Renal pelvis (tissue), 12 donors: ENCODE data around the gene ZDBF2. TPM values are rescaled to one million over a fixed set of nuclear protein-coding genes. Genes with fewer than 3 reads are reported as not detected.
"Not testable (repeated sequence)": the region's sequence is repeated elsewhere in the genome, so short reads cannot be mapped to it uniquely, and the experiment has no call there.

Experiments
- DNase-seq: peaks from one replicate; pipeline ENCODE4 v3.0.0-alpha.2; 2013
- long read RNA-seq, 16 experiments: transcript quantifications; one replicate each; lab custom pipeline, GENCODE V29; 2026
- polyA plus RNA-seq, 3 donors: library from polyadenylated mRNA; unstranded; fragments of 120-200 nt; gene quantifications; one replicate each; pipeline ENCODE4 v1.2.1, GENCODE V29; 2013; ENCODE audit not compliant: insufficient read length in 3 of 3

Gene ZDBF2
- 10 to 100 TPM in 2 of 3 donors, 1 to 10 TPM in 1; 7.7 to 14.0 (median 10.3) TPM for polyA plus RNA-seq
- long read RNA-seq, donor 1 = 0 reads
- long read RNA-seq, donor 2 = 0 reads
- long read RNA-seq, donor 3 = 0 reads
- long read RNA-seq, donor 4 = 0 reads
- long read RNA-seq, donor 5, full-length matches to known transcripts = 1 of 1 reads
- long read RNA-seq, donor 5, partial matches to known transcripts = 0 of 1 reads
- long read RNA-seq, donor 5, other reads (novel, unspliced or antisense) = 0 of 1 reads
- long read RNA-seq, donor 6 = 0 reads
- long read RNA-seq, donor 7, full-length matches to known transcripts = 1 of 1 reads
- long read RNA-seq, donor 7, partial matches to known transcripts = 0 of 1 reads
- long read RNA-seq, donor 7, other reads (novel, unspliced or antisense) = 0 of 1 reads
- long read RNA-seq, donor 8, full-length matches to known transcripts = 2 of 2 reads
- long read RNA-seq, donor 8, partial matches to known transcripts = 0 of 2 reads
- long read RNA-seq, donor 8, other reads (novel, unspliced or antisense) = 0 of 2 reads
- long read RNA-seq, donor 9 = 0 reads
- long read RNA-seq, donor 10, full-length matches to known transcripts = 1 of 1 reads
- long read RNA-seq, donor 10, partial matches to known transcripts = 0 of 1 reads
- long read RNA-seq, donor 10, other reads (novel, unspliced or antisense) = 0 of 1 reads
- long read RNA-seq, donor 11, full-length matches to known transcripts = 1 of 1 reads
- long read RNA-seq, donor 11, partial matches to known transcripts = 0 of 1 reads
- long read RNA-seq, donor 11, other reads (novel, unspliced or antisense) = 0 of 1 reads
- long read RNA-seq, donor 12, full-length matches to known transcripts = 1 of 1 reads
- long read RNA-seq, donor 12, partial matches to known transcripts = 0 of 1 reads
- long read RNA-seq, donor 12, other reads (novel, unspliced or antisense) = 0 of 1 reads
- long read RNA-seq, donor 13 = 0 reads
- long read RNA-seq, donor 14 = 0 reads
- long read RNA-seq, donor 15 = 0 reads
- long read RNA-seq, donor 16, full-length matches to known transcripts = 1 of 1 reads
- long read RNA-seq, donor 16, partial matches to known transcripts = 0 of 1 reads
- long read RNA-seq, donor 16, other reads (novel, unspliced or antisense) = 0 of 1 reads

DNA sequence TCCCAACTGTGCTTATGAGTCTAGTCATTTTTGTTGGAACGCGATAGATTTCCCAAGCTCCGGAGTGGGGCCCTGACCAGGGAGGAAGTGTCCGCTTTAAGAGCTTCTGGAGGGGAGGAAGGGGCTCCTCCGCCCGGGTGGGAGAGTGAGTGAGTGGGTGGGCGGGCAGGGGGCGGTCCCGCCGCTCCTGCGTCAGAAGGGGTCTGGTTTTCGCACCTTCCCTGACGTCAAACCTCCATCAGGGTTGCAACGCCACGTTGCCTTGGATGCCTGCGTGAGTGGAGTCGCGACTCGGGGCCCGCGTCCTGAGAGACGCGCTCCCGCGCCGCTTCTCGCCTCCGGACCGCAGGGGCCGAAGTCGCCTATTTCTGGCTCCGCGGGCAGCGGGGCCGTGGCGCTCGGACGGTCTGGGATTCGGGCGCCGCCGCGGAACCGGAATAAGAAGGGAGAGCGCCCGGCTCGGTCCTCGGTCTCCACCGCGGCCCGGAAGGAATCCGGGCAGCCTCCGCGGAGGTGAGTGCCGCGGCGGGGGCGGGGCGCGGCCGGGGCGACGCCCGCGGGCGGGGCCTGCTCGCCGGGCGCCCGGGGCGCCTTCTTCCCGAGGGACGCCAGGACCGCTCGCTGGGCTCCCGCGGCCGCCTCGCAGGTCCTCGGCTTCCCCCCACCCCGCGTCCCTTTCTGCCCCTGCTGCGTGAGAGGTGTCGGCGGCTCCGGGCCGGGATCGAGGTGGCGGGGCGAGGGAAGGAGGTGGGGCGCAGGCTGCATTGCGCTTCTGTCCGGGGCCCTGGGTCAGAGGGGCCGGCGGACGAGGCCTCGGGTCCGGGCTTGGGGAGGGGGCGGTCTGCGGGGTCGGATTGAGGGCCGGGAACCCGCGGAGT is at the start of gene ZDBF2:
Gene ZDBF2 (plus strand): TSS at position 230 of the 878 bp plus-strand sequence. CDS start 7,187 bp downstream, outside the sequence.
- peak; percentile 70 for DNase-seq

DNA sequence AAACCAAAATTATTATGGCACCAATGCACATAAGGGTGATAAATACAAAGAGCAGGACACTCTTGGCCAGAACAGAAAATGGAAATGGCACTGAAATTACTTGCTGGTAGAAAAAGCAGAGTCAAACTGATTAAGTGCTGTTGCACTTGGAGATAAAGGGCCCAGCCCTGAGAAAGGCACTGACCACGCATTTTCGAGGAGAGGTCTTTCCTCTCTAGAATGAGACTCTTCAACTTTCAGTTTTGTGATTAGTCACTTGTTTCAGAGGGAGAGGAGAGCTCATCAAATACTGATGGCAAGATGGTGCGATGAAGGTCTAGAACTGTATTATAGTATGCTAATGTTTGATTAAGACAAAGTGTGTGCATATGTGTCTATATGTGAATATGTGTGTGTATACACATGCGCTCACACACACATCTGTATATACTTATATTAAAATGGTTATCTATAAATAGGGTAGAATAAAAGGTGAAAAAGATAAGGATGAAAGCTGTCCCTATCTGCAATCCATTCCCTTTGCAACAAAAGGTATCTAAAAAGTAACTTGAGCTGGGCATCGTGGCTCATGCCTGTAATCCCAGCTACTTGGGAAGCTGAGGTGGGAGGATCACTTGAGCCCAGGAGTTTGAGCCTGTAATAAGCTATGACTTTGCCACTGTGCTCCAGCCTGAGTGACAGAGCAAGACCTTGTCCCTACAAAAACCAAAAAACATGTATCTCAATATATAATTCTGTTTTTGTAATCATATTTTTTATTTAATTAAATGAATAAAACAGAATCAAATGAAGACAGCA is 48.8 kb upstream of the ZDBF2 start:
- no peak for DNase-seq

DNA sequence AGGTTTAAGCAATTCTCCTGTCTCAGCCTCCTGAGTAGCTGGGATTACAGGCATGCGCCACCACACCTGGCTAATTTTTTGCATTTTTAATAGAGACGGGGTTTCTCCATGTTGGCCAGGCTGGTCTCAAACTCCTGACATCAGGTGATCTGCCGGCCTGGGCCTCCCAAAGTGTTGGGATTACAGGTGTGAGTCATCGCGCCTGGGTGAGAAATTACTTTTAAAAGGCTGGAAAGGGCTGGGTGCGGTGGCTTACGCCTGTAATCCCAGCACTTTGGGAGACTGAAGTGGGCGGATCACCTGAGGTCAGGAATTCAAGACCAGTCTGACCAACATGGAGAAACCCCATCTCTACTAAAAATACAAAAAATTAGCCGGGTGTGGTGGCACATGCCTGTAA is 45.8 kb upstream of the ZDBF2 start:
- not testable (repeated sequence) for DNase-seq

DNA sequence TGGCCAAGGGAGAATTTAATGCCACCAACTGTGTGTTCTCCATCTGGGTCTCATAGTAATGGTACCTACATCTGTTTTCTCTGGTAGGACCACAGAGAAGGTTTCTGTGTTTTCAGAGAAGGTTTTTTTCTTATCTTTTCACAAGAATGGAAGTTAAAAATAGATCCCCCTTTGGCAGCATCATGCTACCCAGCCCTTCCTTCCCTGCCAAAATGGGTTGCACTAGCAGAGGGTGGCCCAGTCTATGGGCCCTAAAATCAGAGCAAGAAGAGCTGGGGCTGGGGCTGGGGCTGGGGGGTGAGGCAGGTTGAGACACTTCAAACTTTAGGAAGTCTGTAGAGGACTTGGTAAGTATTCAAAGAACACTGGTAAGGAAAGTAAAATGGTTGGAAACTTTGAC is 44.8 kb upstream of the ZDBF2 start:
- no peak for DNase-seq

DNA sequence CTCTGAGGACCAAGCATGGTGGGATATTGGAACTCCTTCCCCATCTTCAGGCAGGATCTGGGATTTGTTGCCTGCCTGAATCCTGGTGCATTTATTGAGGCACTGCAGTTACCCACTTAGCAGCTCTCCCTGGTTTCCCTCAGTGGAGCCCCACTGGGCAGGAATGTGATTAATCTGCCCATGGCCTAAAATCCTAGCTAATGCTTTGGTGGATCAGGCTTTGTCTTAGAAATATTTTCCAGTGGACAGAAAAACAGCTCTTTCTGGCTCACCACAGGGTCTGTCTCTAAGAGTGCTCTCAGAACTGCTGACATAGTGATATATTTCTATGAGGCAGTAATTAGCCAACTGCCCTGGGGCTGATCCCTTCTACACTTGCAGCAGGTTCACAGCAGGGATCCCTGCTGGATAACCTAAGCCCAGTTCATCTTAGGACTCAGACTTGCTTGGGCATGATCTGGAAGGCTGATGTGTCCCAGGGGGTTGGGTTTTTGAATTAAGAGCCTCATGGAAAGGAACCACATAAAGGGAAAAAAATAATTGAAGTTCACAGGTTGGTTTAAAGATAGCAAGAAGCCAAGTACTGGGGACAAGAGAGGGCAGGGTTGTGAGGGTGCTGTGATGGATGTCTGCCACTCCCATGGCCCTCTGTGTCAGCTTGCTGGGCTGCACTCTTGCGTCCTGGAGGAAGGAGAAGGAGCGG is 44.3 kb upstream of the ZDBF2 start:
- no peak for DNase-seq

DNA sequence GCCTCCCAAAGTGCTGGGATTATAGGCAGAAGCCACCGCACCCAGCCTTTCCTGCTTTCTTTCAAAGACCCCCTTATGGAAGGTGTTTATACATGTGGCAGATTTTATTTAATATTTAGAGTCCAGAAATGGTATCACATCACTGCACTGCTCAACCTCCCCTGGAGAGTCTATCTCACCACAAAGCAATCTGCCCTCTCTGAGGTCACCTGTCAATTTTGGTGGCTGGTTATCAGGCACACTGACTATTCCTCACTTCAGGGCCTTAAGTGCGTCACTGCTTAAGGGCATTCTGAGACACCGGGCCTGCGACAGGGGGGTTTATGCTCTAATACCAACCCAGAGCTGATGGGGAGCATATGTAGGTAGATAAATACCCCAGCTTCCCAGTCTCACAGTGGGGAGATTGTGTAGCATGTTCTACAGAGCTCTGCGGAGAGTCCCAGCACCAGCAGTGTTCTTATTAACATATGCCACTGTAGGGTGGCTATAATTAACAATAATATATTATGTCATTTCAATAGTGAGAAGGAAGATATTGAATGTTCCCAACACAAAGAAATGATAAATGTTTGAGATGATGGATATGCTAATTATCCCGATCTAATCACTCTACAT is 42.7 kb upstream of the ZDBF2 start:
- no peak for DNase-seq

DNA sequence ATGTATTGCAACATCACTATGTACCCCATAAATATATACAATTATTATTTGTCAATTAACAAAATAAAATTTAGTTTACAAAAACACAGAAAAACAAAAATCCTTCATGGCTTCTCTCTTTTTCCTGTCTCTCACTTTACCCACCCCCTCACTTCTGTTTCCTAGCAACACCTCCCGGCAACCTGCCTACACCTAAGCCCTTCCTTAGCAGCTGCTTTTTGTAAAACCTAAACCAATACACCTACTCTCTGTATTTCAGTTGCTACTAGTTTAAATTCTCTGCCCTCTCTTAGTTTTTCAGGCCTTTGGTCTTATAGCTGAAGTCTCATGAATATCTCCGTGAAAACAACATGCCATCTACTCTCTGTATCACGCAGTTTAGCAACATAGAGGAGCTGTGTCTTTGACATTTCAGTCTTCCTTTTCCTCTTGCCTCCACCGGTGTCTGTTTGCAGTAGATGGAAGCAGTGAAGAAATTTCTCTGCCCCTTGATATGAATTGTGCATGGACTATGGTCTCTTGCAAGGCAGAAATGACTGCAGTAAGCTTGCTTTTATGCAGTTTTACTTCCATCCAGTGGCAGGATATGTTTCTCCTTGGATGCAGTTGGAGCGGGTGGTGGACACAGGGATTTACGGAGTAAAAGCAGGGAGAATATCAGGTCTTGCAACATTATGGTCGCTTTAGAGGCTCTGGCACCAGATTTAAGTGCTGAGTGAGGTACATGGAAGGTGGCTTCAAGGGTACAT is 42.0 kb upstream of the ZDBF2 start:
- no peak for DNase-seq

DNA sequence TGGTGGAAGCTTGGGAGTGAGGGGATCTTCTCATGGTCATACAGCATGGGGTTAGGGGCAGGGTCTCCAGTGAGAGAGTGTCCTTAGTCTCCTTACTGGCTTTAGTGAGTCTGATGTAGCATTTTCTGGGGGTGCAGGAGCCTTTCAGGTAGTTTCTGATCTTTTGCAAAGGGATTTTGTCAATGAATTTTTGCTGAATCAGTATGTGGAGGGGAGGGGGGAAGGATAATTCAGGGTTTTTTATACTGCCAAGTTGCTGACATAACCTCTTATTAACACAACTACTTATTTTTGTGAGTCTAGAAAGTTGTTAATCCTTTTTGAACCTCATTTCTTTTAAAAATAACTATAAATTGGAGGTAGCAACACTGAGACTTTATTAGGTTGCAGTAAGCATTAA is 35.3 kb upstream of the ZDBF2 start:
- no peak for DNase-seq

DNA sequence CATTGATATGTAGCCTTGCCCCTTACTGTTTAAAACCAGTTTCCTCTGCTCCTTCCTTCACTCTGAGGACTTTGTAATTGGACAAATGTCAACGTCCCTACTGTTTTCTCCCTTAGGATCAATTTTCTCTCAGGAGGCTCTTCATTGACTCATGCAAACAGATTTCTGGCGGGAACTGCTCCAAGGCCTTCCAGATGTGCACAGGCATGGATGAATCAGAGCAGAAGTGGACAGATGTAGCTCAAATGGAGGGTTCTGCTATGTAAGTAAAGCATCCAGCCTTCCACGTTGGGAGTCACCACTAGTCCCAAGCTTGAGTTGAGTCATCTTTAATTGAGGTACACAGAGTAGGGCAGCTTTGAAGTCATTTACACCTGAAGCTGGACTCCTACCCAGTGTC is 34.1 kb upstream of the ZDBF2 start:
- no peak for DNase-seq

DNA sequence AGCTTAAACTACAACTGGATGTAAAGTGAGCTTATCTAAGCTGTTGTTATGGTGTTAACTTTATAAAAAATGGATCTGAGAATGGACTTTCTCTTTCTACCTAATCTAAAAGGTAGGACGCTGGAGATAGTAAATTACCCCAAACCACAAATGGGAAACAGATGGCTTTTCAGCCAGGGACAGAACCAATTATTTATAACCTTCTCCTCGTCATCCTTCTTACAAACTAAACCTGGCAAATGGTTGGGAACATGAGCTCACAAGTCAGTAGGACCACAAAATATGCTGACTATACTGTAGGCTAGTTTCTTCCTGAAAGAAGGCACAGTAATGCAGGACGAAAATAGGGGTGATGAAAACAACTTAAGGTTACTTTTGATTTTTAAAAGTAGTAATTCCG is 32.7 kb upstream of the ZDBF2 start:
- DNase-seq = no peak

DNA sequence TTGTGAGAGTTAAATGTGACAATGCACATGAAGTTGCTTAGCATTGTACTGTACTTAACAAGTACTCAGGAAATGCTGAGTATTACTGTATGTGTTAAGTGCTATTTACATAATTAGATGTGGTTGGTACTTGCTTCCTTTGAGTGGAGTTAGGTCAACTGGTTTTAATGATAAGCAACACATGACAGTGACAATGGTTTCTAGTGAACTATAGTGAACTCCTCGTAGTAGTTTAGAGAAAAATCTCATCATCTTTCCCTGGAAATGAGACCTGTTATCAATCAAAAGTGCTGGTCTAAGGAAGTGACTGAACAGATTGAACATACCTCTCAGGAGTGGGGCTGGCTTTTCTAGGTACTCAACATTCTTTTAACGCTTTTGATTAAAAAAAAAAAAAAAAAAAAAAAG is 29.2 kb upstream of the ZDBF2 start:
- no peak for DNase-seq

DNA sequence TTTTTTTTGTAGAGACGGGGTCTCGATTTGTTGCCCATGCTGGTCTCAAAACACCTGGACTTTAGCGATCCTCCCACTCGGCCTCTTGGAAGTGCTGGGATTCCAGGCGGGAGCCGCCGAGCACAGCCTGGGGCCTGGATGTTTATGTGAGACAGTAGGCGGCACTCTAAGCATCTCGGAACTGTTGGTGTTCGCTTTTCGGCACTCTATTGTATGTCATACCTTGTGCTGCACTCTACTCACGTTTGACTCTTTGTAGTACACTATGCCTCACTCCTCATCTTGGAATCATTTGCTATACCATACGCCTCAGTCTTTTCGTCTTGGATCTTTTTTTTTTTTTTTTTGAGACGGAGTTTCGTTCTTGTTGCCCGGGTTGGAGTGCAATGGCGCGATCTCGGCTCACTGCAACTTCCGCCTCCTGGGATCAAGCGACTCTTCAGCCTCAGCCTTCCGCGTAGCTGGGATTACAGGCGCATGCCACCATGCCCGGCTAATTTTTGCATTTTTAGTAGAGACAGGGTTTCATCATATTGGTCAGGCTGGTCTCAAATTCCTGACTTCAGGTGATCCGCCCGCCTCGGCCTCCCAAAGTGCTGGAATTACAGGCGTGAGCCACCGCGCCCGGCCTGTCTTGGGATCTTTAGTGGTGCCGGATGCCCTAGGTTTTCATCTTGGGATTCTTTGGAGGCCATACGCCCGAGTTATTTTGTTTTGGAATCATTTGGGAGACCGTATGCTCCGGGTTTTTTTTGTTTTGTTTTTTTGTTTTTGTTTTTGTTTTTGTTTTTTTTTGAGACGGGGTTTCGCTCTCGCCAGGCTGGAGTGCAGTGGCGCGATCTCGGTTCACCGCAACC is 24.2 kb upstream of the ZDBF2 start:
- DNase-seq = no peak

DNA sequence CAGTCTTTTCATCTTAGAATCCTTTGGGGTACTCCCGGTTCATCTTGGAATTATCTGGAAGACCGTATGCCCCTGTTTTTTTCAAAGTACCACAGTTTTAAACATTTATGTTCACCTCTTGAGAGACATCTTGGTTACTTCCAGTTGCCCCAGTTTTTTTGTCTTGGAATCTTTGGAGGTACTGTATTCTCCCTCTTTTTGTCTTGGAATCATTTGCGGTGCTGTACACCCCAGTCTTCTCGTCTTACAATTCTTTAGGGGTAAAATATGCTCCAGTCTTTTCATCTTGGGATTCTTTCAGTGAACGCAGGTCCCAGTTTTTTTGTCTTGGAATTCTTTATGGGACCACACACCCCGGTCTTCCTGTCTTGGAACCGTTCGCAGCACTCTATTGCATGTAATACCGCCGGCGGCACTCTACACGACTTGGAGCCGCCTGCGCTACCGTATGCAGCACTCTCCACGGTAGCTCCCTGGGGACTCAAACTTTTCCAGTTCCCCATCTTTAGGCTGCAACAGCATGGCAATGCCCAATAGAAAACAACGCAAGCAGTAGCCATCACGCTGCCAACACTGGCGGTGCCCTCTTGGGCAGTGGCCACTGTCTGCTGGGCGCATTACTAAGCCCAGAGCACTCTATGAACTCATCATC is 21.2 kb upstream of the ZDBF2 start:
- no peak for DNase-seq

DNA sequence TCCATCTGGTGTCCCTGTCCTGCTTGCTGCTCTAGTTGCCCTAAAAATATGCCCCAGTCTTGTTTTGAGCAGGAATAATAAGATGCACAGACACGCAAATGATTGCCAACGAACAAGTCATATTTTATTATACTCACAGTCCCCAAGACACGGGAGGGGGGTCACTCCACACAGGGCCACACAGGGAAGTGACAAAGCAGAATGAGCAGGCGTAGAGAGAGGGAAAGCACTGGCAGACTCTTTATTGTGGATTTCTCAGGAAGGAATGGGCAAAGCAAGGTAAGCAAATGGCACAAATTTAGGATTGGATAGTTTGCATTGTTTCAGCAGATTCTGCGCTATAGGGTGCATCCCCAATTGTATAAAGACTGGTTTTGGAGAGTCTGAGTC is 20.7 kb upstream of the ZDBF2 start:
- no peak for DNase-seq

DNA sequence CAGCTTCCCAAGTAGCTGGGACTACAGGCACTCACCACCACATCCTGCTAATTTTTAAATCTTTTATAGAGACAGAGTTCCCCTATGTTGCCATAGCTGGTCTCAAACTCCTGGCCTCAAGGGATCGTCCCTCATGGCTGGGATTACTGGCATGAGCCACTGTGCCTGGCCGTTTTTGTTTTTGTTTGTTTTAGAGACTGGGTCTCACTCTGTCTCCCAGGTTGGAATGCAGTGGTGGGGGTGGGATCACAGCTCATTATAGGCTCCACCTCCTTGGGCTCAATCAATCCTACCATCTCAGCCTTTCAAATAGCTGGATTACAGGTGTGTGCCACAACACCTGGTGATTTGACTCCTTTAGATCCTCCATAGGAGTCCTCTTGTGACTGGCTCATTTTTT is 19.5 kb upstream of the ZDBF2 start:
- DNase-seq = no peak

DNA sequence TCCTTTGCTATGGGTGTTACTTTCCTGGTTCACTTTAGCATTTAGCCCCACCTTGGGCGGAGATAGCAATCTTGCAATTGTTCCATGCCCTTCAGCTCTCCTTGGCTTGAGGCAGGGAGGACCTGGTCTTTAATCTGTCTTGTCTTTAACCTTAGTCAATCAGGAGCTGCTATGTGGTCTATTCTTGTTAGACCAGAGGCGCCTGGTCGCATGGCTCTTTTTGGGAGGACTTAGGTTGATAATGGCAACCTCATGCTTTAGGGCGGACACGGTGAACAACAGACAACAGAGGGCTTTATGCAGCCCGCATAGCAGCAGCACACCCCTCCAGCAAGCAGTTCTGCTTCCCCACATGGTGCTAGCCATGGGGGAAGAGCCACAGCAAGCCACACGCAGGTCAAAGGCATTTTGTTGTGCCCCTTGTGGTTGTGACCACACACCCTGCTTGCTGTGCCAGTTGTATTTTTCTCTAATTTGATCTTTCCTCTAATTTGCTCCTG is 17.7 kb upstream of the ZDBF2 start:
- no peak for DNase-seq

DNA sequence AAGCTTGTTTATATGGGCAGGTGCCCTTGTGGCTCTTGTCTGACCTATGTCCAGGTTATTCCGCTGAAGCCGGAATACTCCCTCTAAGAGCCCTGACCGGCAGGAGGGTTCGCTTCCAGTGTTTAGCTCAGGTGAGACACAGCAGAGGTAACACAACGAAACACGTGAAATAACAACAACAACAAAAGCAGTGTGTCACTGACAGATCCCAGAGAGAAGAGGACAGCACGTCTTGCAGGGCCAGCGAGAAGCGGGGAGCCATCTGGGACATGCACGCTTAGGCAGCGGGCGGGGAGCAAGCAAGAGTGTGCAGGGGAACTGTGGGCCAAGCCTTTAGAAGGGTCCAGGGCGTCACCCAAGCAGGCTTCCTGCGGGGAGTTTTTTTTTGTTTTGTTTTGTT is 17.1 kb upstream of the ZDBF2 start:
- no peak for DNase-seq
